ENCODE data around the gene RPS5.
A peak's percentile ranks its signal among the peaks of the same experiment; 100 is the strongest.
"Not testable (repeated sequence)": the region's sequence is repeated elsewhere in the genome, so short reads cannot be mapped to it uniquely, and the experiment has no call there.

Gene RPS5

DNA sequence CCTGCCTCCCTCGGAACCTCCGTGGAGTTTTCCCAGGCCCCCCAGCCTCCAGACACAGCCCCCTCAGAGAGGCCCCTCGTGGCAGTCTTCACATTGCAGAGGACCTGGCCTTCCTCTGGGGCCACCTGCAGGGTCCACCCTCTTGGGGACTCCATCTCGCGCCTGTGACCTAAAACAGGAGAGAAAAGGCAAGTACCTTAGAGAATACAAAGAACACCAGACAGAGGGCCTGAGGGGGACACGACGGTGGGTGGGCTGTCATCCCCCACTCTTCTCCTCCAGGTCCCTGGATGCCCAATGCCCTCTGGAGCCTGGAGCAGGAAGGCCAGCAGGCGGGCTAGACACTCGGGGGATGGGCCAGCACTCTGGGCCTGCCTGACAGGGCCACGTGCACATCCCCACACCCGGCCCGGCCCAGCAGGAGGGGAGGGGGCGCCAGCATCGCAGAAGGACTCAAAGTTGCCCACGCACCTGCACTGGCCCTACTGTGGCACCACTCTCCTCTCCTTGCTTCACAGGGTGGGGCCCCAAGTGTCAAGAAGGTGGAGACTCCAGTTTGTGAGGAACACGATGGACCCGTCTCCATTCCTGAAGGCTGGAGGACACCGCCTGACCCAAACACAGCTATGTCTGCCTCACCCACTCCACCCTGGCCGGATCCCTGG is 29.5 kb upstream of the RPS5 start:
- DNase-seq = no peak

DNA sequence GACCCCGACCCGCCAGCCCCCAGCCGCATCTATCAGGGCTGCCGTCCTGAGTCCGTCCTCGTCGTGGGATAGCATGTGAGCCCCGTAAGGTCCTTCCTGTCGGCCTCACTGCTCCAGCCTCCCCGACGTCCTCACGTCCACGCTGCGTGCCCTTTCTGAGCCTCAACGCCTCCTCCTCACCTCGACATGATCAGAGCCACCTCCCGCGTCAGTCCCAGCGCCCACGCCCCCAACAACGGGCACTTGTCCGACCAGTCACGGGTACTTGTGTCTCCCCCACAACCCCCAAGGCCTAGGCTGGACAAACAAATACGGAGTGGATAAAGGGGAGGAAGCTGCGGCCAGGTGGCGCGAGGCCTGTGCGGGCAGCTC is 25.2 kb upstream of the RPS5 start:
- peak; percentile 35 for DNase-seq

- DNase-seq = peak; percentile 92
Measured at GRCh38 chr19:58362272-58362994, 24.6 kb upstream of the RPS5 start, which contains the start of gene ZNF497. TSS of gene ZNF497 (minus strand) at chr19:58362751. CDS start at chr19:58357635, 5,116 bp downstream.

GRCh38 chr19:58364146-58364545 is 22.9 kb upstream of the RPS5 start:
- DNase-seq = no peak

DNA sequence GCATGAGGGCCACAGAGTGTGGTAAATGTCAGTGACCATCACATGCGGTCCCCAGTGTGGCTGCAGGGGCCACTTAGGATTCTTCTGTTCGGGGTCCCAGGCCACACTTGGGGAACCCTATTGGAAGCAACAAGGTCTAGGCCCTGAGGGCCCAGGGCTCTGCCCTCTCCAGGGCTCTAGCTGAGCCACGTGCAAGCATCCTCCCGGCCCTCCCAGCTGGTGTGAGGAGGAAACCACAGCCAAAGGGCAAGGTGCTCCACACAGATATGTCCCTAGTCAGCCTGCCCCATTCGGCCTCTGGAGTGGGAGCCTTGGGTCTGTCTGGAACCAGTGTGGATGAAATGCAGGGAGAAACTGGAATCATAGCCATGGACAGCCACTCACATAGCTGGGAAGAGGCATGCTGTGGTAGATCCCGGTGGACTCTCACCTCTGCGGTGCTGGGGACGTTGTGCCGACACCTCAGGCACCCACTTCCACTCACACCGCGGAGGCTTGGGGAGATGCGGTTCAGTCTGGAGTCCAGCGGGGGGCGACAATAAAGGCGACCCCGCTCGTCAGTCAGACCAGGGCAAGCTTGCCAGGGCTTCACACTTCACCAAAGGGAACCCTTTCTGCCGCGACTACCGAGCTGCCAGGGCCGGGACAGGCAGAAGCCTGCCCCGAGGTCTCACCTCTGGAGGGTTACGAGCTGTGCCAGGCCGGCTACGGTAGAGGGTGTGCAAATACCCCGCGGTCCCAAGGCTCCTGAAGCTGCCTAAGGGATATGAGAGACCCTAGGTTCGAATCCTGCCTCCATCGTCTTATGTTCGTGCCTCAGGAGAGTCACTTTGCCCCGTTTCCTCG is 20.3 kb upstream of the RPS5 start:
- no peak for DNase-seq

DNA sequence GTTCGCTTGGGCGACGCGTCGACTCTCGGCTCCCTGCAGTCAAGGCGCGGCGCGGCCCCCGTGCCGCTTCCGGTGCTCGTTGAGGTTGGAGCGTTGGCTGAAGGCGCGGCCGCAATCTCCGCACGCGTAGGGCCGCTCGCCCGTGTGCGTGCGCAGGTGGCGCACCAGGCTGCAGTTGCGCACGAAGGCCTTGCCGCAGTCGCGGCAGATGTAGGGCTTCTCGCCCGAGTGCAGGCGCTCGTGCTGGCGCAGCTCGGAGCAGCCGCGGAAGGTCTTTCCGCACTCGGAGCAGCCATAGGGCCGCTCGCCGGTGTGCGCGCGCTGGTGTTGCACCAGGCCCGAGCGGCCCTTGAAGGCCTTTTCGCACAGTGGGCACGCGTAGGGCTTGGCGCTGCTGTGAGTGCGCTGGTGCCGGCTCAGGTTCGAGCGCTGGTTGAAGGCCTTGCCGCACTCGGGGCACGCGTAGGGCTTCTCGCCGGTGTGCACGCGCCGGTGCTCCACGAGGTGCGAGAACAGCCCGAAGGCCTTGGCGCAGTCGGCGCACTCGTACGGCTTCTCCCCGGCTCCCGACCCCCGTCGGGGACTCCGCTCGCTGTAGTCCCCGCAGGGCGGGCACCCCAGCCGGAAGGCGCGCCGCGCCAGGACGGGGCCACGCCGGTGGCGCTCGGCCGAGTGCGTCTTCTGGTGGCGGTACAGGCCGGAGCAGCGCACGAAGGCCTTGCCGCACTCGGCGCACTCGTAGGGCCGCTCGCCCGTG is 19.2 kb upstream of the RPS5 start:
- DNase-seq = no peak

GRCh38 chr19:58368561-58369360 is 18.3 kb upstream of the RPS5 start:
- DNase-seq = no peak

GRCh38 chr19:58372311-58373133 is 14.5 kb upstream of the RPS5 start:
- DNase-seq = no peak

DNA sequence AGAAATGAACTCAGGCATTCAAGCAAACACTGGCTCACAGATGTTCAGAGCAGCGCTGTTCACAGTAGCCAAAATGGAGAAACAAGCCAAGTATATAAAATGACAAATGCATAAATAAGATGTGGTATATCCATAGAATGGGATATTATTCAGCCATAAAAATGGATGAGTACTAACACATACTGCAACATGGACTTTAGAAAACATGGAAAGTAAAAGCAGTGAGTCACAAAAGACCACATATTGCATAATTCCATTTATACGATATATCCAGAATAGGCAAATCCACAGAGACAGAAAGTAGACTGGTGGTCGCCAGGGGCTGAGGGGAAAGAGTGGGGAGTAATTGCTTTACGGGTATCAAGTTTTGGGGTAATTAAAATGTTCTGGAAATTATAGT is 12.9 kb upstream of the RPS5 start:
- no peak for DNase-seq

DNA sequence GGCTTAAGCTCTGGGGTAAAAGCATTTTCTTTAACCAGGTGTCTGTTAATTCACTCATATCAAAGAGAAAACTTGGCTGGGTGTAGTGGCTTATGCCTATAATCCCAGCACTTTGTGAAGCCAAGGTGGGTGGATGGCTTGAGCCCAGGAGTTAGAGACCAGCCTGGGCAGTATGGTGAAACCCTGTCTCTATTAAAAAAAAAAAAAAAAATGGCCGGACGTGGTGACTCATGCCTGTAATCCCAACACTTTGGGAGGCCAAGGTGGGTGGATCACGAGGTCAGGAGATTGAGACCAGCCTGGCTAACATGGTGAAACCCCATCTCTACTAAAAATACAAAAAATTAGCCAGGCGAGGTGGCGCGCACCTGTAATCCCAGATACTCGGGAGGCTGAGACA is 10.3 kb upstream of the RPS5 start:
- not testable (repeated sequence) for DNase-seq

DNA sequence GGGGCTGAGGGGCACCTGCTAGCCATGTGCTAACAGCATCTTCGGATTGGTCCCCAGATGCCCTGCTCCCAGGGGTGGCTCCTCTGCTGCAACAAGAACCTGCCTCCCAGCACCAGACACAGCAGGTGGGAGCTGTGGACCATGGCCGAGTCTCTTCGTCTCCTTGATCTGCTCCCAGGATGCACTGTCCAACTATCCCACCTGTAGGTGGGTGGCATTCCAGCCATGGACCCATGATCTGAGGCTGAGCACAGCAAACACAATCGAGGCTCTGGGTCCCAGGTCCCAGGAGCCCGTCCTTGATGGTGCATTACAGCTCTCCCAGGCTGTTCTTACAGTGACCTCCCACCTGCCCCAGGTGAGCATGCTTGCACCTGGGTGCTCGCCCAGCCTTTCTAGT is 7.8 kb upstream of the RPS5 start:
- no peak for DNase-seq

GRCh38 chr19:58380037-58380661 is 6.9 kb upstream of the RPS5 start:
- DNase-seq = no peak

DNA sequence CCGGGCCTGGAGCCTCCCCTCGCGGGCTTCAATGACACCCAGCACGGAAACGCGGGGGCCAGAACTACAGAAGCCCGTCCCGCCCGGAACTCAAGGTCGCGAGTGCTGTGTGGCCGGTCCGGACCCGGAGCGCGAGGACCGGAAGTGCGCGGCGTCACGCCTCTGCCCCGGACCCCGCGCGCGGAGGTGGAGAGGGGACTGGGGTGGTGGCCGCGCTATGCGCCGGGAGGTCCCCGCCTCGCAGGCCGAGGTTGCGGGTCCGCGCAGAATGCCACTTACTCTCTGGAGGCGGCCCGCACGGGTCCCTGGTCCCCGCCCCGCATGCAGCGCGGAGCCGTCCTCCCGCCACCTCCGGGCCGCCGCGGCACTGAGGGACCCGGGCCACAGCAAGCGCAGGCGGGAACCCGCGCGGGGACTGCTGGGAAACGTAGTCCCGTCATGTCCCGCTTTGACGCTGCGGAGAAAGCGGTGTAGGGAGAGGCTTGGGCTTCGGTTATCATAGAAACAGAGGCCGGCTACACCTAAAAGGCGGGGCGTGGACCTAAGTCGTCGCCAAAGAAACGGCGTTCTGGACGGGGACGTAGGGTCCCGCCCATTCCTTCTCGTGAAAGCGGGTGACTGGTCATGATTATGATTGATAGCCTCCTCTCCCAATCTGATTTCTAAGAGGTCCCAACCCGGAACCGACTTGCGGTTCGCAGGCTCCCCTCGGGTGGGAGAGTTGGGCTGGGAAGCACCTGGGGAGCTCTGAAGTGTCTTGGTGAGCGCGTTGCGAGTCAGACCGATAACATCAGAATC is 6.2 kb upstream of the RPS5 start, which contains the start of gene ZNF837:
Gene ZNF837, minus strand, starts transcription at position 369 of the 798 bp plus-strand sequence. CDS start 11,698 bp downstream, outside the sequence.
- DNase-seq = peak; percentile 100

DNA sequence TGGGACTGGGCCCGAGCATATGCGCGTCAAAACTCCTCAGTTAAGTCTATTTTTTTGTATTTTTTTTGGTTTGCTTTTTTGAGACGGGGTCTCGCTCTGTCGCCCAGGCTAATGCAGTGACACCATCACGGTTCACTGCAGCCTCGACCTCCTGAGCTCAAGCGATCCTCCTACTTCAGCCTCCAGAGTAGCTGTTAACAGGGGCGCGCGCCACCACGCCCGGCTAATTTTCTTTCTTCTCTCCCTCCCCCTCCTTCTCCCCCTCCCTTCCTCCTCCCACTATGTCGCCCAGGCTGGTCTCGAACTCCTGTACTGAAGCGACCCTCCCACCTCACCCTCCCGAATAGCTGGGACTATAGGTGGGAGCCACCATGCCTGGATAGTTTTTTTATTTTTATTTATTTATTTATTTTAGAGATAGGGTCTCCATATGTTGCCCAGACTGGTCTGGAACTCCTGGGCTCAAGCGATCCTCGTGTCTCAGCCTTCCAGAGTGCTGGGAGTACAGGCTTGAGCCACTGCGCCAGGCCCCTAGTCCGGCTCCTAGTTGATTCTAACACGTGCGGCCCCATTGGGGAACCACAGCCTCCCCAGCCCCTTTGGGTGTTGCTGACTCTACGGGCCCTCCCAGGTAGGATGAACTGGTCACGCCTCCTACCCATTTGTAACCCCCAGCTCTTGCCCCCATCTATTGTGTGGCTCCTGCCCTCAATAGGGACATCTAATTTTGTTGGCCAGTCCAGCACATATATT is 5.4 kb upstream of the RPS5 start:
- DNase-seq = no peak

- no peak for DNase-seq
Measured at GRCh38 chr19:58382997-58383603, 4.0 kb upstream of the RPS5 start.

DNA sequence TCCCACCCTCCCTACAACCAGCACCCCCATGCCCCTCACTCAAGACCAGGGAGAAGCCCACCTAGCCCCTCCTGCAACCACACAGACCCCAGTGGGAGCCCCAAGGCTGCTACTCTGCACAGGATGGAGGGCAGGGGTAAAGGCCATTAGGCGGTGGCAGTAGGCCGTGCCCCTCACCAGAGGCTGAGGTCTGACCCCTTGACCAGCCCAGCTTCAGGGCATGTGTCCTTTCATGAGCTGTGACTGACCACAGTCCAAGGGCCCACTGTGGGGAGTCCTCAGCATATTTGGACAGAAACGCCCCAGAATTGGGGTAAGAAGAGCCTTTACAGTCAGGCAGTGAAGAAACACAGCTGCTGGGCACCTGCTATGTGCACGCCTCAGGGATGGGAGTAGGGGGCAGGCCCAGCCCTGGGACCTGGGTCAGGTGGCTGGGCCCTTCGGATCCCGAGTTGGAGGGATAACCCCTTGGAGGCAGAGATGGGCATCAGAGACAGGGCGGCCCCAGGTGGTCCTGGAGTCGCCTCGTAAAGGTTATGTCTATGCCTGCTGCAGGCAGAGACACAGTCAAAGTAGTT is 1.7 kb upstream of the RPS5 start:
- no peak for DNase-seq

GRCh38 chr19:58385891-58386575 is 1.0 kb upstream of the RPS5 start:
- DNase-seq = no peak
